ENCODE measurements around the gene SUSD6. TPM values are rescaled to one million over a fixed set of nuclear protein-coding genes. Genes with fewer than 3 reads are reported as not detected.

The SUSD6 gene
- total RNA-seq, 1 experiment from 2014 or later: 24.1 TPM

DNA sequence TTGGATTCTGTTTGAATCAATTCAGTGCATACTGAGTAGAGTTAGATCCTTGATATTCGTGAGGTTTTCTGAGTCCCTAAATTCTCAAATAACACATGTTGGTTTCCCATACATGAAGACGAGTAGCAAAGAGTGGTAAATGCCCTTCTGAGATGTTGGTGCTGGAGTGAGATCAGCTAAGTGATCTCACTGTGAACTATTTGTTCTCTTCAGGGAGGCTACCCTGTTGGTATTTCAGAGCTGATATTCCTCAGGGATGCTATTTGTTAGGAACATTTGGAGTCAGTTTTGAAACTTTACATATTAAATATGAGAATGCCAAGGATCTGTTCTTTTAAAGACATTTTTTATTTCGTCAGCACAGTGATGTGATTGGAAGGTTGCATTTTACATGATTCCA is 54.7 kb downstream of the SUSD6 start:
- BruUV-seq (replicated peaks): no TSS peak
- no peaks in the 10 kb centered on the region for H3K9me3 ChIP-seq (ENCODE audit: insufficient read depth, low read depth)
- no peak overlapping the region for H3K4me2 ChIP-seq
- peak overlapping the region; percentile 35 for H3K27ac ChIP-seq
- no peaks in the 10 kb centered on the region for H3K79me2 ChIP-seq (ENCODE audit: low read depth)
- H3K9me2 ChIP-seq (ENCODE audit: insufficient read depth): no peaks in the 10 kb centered on the region
- POLR2A ChIA-PET (ENCODE audit: unreplicated experiment): no interaction called here
- H3K4me1 ChIP-seq (replicated peaks; ENCODE audit: insufficient read depth): peaks cover 41% of the 10 kb centered on the region
- CTCF ChIA-PET: no interaction called here
- H3K4me3 ChIP-seq: no peak overlapping the region
- intact Hi-C loops (cut with micrococcal nuclease; ENCODE audit: unreplicated experiment): no loop called here
- no peak overlapping the region for H2AFZ ChIP-seq
- TF ChIP-seq EZH2 (IDR thresholded peaks at IDR 0.05; ENCODE audit: low read depth): no peak
- TF ChIP-seq, protein P1, sequence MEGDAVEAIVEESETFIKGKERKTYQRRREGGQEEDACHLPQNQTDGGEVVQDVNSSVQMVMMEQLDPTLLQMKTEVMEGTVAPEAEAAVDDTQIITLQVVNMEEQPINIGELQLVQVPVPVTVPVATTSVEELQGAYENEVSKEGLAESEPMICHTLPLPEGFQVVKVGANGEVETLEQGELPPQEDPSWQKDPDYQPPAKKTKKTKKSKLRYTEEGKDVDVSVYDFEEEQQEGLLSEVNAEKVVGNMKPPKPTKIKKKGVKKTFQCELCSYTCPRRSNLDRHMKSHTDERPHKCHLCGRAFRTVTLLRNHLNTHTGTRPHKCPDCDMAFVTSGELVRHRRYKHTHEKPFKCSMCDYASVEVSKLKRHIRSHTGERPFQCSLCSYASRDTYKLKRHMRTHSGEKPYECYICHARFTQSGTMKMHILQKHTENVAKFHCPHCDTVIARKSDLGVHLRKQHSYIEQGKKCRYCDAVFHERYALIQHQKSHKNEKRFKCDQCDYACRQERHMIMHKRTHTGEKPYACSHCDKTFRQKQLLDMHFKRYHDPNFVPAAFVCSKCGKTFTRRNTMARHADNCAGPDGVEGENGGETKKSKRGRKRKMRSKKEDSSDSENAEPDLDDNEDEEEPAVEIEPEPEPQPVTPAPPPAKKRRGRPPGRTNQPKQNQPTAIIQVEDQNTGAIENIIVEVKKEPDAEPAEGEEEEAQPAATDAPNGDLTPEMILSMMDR (conservative IDR thresholded peaks at IDR 0.05): no peak
- no peaks in the 10 kb centered on the region for H4K20me1 ChIP-seq (ENCODE audit: insufficient read depth)
- H3K27me3 ChIP-seq (ENCODE audit: insufficient read depth, low read depth): no peaks in the 10 kb centered on the region
- peaks cover 29% of the 10 kb centered on the region; the same call in 1 of the 2 replicates for H3F3A ChIP-seq (ENCODE audit: insufficient read depth, low read depth)
- H3K36me3 ChIP-seq (ENCODE audit: low read depth): no peaks in the 10 kb centered on the region
- DNase-seq: peak in 1 of 2 experiments; percentile 3

DNA sequence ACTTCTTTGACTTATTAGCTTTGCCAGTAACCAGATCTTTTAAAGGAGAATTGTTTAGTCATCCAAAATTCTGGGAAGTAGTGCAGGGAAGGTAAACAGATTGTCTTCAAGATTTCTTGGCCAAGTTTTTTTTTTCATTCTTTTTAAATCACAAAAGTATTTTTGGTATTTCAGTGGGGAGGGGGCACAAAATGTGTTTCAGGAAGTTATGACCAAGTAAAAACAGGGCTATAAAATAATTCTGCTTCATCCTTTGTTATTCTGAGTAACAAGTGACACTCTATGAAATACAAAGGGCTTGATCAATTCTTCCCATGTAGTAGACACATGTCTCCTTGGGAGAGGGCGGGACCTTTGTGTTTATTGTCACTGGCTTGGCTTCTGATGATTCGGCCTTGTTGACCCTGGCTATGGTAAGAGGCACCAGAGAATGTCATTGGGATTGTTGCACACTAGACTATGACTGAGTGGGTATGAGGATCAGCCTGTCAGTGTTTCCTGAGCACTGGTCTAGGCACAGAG is 55.4 kb downstream of the SUSD6 start:
- Histone ChIP-seq H3K27ac (peak overlapping the region; percentile 35), H2AFZ (no peak overlapping the region), H3K4me2 (peak overlapping the region; percentile 26), H3K9me3 (ENCODE audit: insufficient read depth, low read depth) (no peaks in the 10 kb centered on the region), H3F3A (ENCODE audit: insufficient read depth, low read depth) (peaks cover 29% of the 10 kb centered on the region; the same call in 1 of the 2 replicates), H3K4me1 (replicated peaks; ENCODE audit: insufficient read depth) (peaks cover 36% of the 10 kb centered on the region), H3K36me3 (ENCODE audit: low read depth) (no peaks in the 10 kb centered on the region), H4K20me1 (ENCODE audit: insufficient read depth) (no peaks in the 10 kb centered on the region), H3K27me3 (ENCODE audit: insufficient read depth, low read depth) (no peaks in the 10 kb centered on the region), H3K79me2 (ENCODE audit: low read depth) (no peaks in the 10 kb centered on the region), H3K4me3 (no peak overlapping the region), H3K9me2 (ENCODE audit: insufficient read depth) (no peaks in the 10 kb centered on the region)
- CTCF ChIA-PET: no interaction called here
- peak; percentile 24 to 43 for DNase-seq
- no TSS peak for BruUV-seq (replicated peaks)
- POLR2A ChIA-PET (ENCODE audit: unreplicated experiment): no interaction called here
- intact Hi-C loops (cut with micrococcal nuclease; ENCODE audit: unreplicated experiment): no loop called here
- TF ChIP-seq, protein P1 (conservative IDR thresholded peaks at IDR 0.05): no peak
- TF ChIP-seq EZH2 (IDR thresholded peaks at IDR 0.05; ENCODE audit: low read depth): no peak

DNA sequence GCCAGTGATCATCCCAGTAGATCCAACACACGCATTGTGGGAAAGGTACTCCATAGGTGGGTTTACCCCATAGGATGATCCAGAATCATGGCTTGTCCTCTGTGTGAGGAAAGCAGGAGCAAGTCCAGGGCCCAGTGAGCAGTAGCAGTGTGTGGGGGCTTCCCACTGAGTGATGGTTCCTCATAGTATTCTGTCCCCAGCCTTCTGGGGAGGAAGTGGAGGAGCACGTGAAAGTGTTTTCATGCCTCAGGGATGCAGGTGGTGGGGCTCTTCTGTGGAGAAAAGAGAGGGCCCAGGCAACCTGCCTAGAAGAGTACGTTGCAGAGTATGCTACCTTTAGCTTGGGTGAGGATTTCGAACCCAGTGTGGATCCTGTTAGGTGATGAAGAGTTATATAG is 56.5 kb downstream of the SUSD6 start:
- Histone ChIP-seq H3K27me3 (ENCODE audit: insufficient read depth, low read depth) (no peaks in the 10 kb centered on the region), H3K9me2 (ENCODE audit: insufficient read depth) (no peaks in the 10 kb centered on the region), H3K4me1 (replicated peaks; ENCODE audit: insufficient read depth) (peaks cover 24% of the 10 kb centered on the region), H2AFZ (no peak overlapping the region), H3K9me3 (ENCODE audit: insufficient read depth, low read depth) (no peaks in the 10 kb centered on the region), H3K4me2 (no peak overlapping the region), H3K36me3 (ENCODE audit: low read depth) (no peaks in the 10 kb centered on the region), H3F3A (ENCODE audit: insufficient read depth, low read depth) (peaks cover 18% of the 10 kb centered on the region; the same call in 1 of the 2 replicates), H3K27ac (no peak overlapping the region), H4K20me1 (ENCODE audit: insufficient read depth) (no peaks in the 10 kb centered on the region), H3K4me3 (no peak overlapping the region), H3K79me2 (ENCODE audit: low read depth) (no peaks in the 10 kb centered on the region)
- POLR2A ChIA-PET (ENCODE audit: unreplicated experiment): no interaction called here
- intact Hi-C loops (cut with micrococcal nuclease; ENCODE audit: unreplicated experiment): no loop called here
- TF ChIP-seq, protein P1 (conservative IDR thresholded peaks at IDR 0.05): no peak
- no peak for TF ChIP-seq EZH2 (IDR thresholded peaks at IDR 0.05; ENCODE audit: low read depth)
- peak in 1 of 2 experiments; percentile 16 for DNase-seq
- no TSS peak for BruUV-seq (replicated peaks)
- CTCF ChIA-PET: interaction anchor here (0.6 kb wide), 1 partner anchor 44 kb away, joined by 5 read pairs; no protein-coding TSS in a partner anchor

Data from PC-9 (cell line).